ENCODE data around the gene SLC30A2.

GRCh38 chr1:26031196-26031595 lies 14.7 kb downstream of the SLC30A2 start:
- TF ChIP-seq, protein P1, sequence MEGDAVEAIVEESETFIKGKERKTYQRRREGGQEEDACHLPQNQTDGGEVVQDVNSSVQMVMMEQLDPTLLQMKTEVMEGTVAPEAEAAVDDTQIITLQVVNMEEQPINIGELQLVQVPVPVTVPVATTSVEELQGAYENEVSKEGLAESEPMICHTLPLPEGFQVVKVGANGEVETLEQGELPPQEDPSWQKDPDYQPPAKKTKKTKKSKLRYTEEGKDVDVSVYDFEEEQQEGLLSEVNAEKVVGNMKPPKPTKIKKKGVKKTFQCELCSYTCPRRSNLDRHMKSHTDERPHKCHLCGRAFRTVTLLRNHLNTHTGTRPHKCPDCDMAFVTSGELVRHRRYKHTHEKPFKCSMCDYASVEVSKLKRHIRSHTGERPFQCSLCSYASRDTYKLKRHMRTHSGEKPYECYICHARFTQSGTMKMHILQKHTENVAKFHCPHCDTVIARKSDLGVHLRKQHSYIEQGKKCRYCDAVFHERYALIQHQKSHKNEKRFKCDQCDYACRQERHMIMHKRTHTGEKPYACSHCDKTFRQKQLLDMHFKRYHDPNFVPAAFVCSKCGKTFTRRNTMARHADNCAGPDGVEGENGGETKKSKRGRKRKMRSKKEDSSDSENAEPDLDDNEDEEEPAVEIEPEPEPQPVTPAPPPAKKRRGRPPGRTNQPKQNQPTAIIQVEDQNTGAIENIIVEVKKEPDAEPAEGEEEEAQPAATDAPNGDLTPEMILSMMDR (IDR thresholded peaks at IDR 0.05): no peak
- TF ChIP-seq POLR2A (IDR thresholded peaks at IDR 0.05): no peak

All from heart left ventricle (tissue), 13 donors.